Activated CD4-positive, alpha-beta T cell treated with anti-CD3 and anti-CD28 coated beads, Interleukin-10, Interleukin-2, amounts not matched to agents 100 ng/mL and 50 ng/mL, durations not matched to agents 16 hours and 8 hours (primary cell): ENCODE measurements around the gene LITAF.
"Not testable (repeated sequence)": the region's sequence is repeated elsewhere in the genome, so short reads cannot be mapped to it uniquely, and the experiment has no call there.

Experiments used
- DNase-seq: peaks from one replicate; pipeline ENCODE4 v3.0.0-alpha.2; 2020

Gene LITAF

DNA sequence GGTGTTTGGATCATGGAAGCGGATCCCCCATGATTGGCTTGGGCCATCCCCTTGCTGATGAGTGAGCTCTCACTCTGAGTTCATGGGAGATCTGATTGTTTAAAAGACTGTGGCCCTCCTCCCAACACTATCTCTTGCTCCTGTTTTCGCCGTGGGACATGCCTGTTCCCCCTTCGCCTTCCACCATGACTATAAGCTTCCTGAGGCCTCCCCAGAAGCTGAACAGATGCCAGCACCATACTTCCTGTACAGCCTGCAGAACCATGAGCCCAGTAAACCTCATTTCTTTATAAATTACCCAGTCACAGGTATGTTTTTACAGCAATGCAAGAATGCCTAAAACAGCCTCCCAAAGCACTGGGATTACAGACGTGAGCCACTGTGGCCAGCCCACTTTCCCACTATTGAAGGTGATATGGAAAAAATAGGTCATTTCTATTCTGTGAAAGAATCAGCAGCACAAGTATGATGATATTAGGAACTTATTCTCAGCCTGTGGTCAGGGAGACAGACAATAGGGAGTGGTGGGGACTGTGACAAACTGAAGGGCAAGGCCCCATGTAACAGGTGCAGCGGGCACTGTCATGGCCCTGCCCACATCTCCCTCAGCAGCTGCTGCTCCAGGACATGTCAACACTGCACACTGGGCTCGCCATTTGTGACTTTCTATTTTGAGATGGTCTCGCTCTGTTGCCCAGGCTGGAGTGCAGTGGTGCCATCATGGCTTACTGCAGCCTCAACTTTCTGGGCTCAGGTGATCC lies 33.7 kb upstream of the LITAF start:
- no peak for DNase-seq

DNA sequence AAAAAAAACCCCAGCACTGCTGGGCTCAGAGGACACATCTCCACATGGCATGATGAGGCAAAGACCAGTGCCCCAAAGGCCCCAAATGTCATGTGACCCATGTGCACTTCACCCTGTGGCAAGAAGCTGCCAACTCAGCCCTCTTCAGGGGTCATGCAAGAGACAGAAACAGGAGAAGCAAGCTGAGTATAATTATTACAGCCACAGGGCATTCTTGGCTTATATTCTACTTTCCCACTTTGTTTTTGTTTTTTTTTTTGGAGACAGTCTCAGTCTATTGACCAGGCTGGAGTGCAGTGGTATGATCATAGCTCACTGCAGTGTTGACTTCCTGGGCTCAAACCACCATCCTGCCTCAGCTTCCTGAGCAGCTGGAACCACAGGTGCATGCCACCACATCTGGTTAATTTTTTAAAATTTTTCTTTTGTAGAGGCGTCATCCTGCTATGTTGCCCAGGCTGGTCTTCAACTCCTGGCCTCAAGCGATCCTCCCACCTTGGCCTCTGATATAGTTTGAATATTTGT lies 32.7 kb upstream of the LITAF start:
- peak; percentile 61 for DNase-seq

DNA sequence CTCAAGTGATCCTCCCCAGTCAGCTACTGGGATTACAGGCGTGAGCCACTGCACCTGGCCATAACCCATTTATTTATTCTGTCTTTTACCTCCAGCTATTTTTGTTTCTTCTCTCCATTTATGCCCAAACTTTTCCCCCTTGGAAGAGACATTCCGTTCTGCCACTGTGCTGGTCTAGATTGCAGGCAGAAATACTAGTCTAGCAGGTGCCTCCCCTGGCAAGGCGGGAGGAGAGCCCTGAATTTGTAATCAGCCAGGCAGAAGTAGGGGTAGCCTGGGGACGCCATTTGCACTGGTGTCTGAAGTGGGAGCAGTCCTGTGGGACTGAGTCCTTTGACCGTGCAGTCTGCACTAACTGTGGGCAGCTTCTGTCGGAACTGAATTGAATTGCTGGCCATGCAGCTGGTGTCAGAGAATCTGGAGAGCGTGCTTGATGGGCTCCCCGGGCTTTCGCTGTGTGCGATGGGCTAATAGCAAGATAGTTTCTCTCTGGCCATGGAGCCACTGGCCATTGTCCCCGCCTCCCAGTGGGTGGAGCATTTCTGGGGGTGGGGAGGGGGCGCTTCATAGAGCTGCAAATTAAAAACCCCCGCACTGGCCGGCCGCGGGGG lies 31.5 kb upstream of the LITAF start:
- DNase-seq: no peak

DNA sequence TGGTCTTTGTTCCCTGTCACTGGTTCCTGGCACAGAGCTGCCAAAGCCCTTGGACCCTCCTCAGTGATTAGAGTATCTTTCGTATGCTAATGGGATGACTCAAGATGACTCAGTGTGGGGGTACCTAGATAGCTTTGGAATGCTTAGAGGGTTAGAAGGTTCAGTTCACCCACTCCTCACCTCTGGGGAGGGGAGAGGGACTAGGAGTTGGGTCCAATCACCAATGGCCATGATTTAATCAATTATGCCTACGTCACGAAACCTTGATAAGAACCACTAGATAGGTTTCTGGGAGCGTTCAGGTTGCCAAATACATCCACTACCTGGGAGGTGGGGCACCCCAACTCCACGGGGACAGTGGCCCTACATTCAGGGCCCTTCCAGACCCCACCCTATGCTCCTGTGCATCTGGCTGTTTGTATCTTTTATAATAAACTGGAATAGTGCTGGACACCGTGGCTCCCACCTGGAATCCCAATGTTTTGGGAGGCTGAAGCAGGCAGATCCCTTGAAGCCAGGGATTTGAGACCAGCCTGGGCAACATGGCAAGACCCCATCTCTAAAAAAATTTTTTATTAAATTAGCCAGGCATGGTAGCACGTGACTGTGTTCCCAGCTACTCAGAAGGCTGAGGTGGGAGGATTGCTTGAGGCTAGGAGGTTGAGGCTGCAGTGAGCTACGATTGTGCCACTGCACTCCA lies 29.2 kb upstream of the LITAF start:
- no peak for DNase-seq

DNA sequence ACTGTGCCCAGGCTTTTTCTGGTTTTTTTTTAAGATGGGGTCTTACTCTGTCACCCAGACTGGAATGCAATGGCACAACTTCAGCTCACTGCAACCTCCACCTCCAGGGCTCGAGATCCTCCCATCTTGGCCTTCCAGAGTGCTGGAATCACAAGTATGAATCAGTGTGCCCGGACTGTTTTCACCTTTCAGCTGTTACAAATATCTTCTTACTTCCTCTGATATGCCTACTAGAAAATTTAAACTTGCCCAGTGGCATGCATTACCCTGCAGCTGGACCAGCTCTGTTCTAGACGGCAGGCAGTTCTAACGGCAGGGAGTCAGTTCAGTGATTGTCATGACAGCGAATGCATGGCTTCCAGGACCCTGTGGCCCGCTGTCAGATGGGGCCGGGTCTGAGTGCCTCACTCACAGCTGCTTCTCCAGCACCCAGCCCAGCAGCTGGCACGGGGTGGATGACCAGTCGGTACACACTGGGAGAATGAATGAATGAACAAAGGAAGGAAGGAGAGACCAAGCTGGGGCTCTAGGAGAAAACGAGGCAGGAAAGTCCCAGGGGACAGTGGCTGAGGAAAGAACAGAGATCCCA lies 28.0 kb upstream of the LITAF start:
- DNase-seq: no peak

DNA sequence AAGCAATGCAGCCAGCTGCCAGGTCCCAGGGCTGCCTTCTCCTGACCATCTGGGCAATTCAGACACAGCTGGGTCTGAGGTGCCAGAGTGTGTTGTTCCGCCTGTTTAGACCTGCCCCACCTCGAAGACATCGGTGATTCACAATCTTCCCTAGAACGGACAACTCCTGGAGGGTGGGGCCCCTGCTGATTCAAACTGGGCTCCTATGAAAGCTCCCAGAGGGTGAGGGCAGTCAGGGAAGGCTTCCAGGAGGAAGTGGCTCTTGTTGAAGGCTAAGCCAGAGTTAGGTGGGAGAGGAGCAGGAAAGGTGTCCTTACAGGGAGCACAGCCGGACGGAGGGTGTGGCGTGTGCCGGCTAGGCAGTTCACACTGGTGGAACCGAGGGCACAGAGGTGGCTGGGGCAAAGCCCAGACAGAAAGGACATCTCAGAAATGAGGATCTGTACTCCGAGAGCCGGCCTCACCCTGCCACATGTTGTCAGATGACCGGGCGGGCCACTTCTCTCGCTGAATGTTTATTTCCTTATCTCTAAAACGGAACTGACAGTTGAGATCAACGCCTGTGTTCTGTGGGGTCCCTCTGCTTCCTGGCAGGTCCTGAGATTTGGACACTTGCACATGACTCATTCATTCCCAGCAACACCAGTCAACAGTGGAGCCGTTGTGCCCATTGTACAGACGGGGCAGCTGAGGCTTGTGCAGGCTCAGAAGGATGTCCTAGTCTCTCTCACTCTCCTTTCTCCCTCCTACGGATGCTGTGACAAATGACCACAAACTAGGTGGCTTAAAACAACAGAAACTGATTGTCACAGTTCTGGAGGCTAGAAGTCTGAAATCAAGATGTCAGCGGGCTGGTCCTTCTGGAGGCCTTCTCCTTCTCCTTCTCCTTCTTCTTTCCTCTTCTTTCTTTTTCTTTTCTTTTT lies 26.9 kb upstream of the LITAF start:
- DNase-seq: peak; percentile 45

DNA sequence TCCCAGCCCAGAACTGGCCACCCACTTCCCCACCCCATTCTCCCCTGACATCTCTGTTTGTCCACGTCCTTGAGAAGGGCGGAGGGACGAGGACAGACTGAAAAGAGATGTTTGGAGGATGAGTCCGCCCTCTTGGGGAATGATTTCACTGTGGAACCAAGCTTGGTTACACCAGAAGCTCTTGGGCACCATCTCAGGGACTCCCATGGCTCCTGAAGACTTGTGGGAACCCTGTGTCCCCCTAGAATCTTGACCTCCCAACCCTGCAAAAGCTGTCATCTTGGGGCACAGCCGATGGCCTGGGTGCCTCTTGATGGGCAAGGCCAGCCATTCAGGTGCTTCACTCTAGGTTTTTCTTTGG lies 25.9 kb upstream of the LITAF start:
- no peak for DNase-seq

DNA sequence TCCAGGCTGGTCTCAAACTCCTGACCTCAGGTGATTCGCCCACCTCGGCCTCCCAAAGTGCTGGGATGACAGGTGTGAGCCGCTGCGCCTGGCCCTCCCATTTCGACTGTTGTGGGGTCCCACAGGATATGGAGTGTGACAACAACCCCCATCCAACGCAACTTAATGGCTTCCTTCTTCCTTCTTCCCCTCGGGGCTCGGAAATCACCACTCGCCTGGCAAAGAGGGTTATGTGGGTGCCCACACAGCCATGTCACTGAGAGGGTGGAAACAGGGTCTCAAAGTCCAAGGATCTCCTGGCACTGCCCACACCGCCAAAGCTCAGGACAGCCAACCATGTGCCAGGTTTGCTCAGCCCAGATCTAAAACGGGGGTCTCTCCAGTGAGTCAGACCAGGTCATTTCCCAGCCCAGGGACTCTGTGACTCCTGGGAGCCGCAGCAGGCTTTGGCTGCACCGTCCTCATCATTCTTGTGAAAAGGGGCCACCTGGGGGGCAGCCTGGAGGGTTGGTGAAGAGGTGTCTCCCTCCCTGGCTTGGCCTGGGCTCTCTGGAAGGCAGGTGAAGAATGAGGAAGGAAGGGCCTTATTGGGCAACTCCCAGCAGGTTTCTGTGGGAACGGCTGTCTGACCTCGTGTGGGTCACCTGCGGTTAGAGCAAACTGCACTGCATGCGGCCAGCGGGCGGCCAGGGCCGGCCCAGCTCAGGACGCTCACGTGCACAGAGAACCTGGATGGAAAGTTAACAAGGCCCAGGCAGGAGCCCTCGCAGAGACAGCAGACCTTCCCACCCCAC lies 25.3 kb upstream of the LITAF start:
- DNase-seq: no peak

DNA sequence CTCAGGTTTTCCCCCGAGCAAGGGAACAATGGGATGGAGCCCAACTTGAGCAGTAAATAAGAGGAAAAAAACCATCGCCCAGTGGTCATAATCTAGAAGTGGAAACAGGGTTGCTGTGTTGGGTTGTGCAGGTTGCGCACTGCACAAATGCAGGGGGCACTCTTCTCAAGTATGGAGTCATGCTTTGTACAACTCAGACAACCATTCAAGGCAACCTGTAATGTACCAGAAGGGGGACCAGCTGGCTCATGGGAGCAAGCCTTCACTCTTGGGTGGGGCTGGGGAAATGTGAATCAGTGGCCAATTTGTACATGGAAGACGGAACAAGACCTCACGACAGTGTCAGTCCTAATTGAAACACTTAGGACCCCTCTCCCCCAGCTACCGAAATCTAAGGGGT lies 23.9 kb upstream of the LITAF start:
- no peak for DNase-seq

DNA sequence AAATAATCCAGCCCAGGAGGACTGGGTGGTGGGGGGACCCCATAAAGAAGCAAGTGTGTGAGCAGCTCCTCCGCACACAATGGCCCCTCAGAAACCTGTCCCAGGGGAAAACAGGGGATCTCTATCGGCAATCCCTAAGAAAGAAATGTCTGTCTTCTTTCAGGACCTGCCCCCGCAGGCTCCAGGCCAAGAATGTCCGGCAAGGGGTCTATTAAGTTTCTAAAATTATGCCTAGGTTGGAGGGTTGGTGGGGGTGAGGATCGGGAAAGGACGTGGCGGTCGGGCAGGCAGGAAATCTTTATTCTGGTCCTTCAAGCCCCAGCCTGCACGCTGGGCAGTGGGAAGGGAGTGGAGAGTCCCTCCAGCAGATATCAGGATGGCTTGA lies 23.4 kb upstream of the LITAF start:
- no peak for DNase-seq

DNA sequence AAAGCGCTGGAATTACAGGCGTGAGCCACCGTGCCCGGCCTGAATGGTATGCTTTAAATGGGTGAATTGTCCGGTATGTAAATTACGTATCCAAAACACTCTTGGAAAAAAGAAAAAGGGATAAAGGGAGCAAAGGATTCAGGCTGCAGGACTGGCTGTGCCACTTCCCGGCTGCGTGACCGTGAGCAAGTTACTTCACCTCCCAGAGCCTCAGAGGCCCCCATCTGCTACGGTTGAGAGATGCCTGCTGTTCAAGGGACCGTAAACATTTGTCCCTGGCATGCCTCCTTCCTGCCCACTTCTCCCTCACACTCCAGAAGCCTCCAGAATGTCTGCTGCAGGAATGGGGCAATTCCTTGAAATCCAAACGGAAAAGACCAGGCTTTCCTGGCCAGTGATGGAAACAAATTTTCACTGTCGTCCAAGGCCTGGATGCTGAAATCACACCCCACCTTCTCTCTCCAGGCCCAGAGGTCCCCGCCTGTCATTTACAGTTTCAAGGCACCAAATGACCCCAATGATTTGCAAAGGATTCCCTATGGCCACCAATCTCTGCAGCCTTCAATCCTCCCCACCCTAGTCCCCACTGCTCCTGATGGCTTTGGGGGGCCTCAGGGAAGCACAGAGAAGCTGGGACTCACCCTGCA lies 22.9 kb upstream of the LITAF start:
- DNase-seq: no peak

DNA sequence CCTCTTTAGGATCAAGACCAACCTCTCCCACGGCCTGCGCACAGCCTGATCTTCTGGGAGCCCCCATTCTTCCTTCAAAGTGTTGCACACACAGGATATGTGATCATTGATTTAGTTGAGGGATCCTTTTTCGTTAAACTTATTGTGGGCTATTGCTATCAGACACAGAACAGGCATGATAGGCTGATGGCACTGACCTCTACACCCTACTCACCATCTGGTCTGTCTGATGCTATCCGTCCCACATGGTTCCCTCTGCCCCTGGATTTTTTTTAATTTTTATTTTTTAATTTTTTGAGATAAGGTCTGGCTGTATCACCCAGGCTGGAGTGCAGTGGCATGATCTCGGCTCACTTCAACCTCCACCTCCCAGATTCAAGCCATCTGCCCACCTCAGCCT lies 19.2 kb upstream of the LITAF start:
- no peak for DNase-seq

DNA sequence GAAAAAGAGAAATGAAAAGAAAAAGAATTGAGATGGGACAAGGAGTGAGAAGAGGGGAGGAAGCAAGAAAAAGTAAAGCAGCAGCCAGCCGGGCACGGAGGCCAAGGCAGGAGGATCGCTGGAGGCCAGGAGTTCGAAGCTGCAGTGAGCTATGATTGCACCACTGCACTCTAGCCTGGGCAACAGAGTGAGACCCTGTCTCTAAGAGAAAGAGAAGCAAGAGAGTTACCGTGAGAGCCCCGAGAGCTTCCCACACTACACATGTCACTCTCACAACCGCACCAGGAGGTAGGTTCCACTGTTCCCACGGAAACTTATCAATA lies 18.8 kb upstream of the LITAF start:
- DNase-seq: no peak

DNA sequence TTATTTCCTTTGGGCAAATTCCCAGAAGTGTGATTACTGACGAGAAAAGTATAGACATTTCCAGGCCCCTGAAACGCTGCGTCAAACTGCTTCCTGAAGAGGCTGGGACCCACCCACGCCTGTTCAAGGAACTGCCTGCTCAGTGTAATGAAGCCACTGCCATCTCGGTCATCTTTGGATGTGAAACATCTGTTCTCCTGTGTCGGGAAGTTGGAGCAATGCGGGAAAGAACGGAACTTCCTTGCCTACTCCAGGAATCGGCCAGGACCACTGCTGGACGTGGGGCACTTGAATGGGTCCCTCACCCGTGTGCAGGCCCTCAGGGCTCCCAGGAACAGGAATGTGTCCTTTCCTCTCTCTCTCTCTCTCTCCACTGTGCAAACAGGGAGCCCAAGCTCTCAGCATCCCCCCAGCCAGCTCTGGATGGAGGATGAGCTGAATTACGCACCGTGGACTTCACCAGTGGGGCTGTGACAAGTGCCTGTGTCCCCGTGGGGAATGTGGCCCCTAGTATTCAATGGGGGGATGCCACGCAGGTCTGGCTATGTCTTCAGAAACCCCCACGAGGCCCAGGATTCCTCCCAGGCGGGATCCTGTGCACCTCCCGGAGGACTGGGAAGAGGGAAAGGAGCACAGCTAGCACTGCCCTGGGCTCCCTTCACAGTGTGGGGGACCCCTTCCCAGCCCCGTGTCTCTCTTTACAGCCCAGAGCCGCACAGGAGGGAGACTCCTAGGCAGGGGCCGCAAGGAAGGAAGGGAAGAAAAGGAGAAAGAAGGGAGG lies 18.3 kb upstream of the LITAF start:
- DNase-seq: no peak

DNA sequence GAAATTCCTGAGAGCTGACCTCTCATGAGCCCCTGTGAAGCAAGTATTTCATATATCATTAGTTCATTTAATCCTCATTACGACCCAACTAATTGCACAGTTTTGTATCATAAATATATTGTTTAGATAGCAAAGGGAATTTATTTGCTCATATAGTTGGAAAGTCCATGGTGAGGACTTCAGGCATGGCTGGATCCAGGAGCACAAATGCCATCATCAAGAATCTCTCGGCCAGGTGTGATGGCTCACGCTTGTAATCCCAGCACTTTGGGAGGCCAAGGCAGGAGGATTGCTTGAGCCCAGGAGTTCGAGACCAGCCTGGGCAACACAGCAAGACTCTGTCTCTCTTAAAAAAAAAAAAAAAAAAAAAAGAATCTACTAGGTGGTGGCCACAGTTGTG lies 17.6 kb upstream of the LITAF start:
- not testable (repeated sequence) for DNase-seq

DNA sequence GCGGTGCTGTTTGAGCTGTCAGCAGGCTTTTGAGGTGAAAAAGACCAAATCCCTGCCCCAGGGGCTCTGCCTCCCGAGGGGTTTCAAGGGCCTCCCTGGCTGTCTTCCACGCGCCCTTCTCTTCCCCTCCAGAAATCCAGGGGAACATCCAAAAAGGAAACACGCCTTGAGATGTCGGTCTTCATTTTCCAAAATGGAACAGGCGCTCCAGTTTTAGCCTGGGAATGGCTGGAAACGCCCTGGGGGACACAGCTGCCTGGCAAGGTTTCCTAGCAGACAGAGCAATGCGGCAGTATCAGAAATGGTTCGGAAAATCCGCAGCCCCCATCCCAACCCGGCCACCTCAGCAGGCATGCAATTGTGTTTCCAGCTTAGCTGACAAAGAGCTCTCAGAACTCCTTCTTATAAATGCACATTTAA lies 16.6 kb upstream of the LITAF start:
- DNase-seq: no peak

DNA sequence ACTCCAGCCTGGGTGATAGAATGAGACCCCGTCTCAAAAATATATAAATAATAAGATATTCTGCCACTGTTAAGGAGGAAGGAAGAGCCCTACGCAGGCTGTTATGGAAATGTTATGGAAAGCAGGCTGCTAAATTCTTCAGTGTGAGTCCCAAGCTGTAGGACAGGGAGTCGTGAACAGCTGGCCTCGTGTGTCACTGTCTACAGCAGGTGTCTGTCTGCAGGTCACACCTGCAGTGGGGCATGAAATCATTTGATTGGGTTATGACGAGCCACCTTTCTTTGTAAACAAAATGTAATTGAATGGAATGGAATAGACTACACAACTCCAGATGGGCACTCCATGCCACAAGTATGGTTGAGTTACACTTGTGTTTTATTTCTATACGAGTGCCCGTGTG lies 15.6 kb upstream of the LITAF start:
- DNase-seq: no peak

DNA sequence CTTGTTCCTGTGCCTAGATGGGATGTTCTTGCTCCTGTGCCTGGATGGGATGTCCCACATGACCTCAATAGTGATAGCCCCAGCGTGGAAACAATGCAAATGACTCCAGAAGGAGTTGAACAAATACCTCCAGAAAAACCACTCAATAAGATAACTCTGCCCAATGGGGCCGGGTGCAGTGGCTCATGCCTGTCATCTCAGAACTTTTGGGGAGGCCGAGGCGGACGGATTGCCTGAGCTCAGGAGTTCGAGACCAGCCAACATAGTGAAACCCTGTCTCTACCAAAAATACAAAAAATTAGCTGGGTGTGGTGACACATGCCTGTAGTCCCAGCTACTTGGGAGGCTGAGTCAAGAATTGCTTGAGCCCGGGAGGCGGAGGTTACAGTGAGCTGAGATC lies 15.2 kb upstream of the LITAF start:
- DNase-seq: no peak

DNA sequence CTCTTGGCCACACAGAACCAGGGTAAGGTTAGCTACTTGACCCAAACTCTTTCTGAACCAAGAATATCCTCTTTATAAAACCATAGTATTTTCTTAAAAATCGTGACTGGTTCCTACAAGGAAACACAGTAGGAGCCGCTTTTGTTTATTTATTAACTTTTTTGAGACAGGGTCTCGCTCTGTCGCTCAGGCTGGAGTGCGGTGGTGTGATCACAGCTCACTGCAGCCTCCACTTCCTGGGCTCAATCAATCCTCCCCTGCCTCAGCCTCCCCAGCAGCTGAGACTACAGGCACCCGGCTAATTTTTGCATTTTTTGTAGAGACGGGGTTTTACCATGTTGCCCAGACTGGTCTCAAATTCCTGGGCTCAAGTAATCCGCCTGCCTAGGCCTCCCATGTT lies 14.7 kb upstream of the LITAF start:
- DNase-seq: no peak

DNA sequence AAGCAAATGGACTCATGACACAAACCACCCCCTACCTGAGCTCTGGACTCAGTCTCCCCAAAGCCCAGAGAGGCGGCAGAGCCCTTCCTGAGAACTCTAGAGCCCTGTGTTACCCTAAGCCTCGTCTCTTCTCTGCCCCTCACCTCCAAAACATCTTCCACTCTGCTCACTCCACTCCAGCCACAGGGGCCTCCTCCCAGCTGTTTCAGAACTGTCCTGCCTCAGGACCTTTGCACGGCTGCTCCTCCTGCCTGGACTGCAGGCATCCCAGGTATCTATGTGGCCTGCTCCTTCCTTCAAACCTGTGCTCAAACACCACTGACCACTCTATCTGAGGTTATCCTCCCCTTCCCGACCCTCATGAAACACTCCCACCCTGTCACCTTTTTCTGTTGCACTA lies 12.9 kb upstream of the LITAF start:
- DNase-seq: no peak
